MCF 10A (cell line): ENCODE data around the gene TTC39B. TPM values are rescaled to one million over a fixed set of nuclear protein-coding genes. Genes with fewer than 3 reads are reported as not detected.

Source experiments
- BruUV-seq: library from RNA; stranded (reverse); fragments of 400-500 nt; replicated peaks from 2 replicates; lab custom pipeline; 2021; lab: Mats Ljungman, UMichigan
- CTCF ChIA-PET: fragments of 300-600 bp; sonication (Branson Sonifier 250); formaldehyde crosslinking; extraction: SDS; loops from one replicate; lab custom pipeline; 2021; ENCODE audit warnings: antibody characterized with exemption, inconsistent platforms; lab: Yijun Ruan, JAX
- POLR2A ChIA-PET: fragments of 300-600, 350-650 bp; sonication (Branson Sonifier 250); formaldehyde crosslinking; extraction: SDS; loops from one replicate; lab custom pipeline; 2020; ENCODE audit warnings: antibody characterized with exemption, inconsistent platforms; lab: Yijun Ruan, JAX
- DNase-seq: peaks from one replicate; pipeline ENCODE4 v3.0.0-alpha.2; 2018; ENCODE audit not compliant: unreplicated experiment
- H3K27ac Mint-ChIP-seq: one replicate; pipeline ENCODE4 v1.8.0; 2022; ENCODE audit warnings: mild to moderate bottlenecking, low read depth, mixed read lengths; ENCODE audit not compliant: unreplicated experiment
- H3K27me3 Mint-ChIP-seq: one replicate; pipeline ENCODE4 v1.8.0; 2022; ENCODE audit warnings: mixed read lengths; ENCODE audit not compliant: insufficient read depth, unreplicated experiment
- H3K36me3 Mint-ChIP-seq: one replicate; pipeline ENCODE4 v1.8.0; 2022; ENCODE audit warnings: mild to moderate bottlenecking, moderate library complexity, mixed read lengths; ENCODE audit not compliant: insufficient read depth, unreplicated experiment
- H3K4me1 Mint-ChIP-seq: one replicate; pipeline ENCODE4 v1.8.0; 2022; ENCODE audit warnings: mixed read lengths; ENCODE audit not compliant: insufficient read depth, unreplicated experiment
- H3K4me3 Mint-ChIP-seq: one replicate; pipeline ENCODE4 v1.8.0; 2022; ENCODE audit warnings: mild to moderate bottlenecking, moderate library complexity, mixed read lengths; ENCODE audit not compliant: unreplicated experiment
- H3K9me3 Mint-ChIP-seq: one replicate; pipeline ENCODE4 v1.8.0; 2022; ENCODE audit warnings: mixed read lengths; ENCODE audit not compliant: unreplicated experiment
- intact Hi-C: fragments of 100-400 bp; cut with micrococcal nuclease; formaldehyde crosslinking; loops from 2 replicates; pipeline ENCODE4 v1.14.1; 2022
- total RNA-seq: library from RNA; stranded (reverse); gene quantifications from 2 replicates; pipeline ENCODE4 v1.2.3, GENCODE V29; 2022
- TF ChIP-seq, protein P1 (sequence below): fragments of 200-600 bp; IDR thresholded peaks from one replicate; pipeline ENCODE4 v1.8.0; 2022; ENCODE audit warnings: antibody characterized with exemption, mild to moderate bottlenecking; ENCODE audit not compliant: unreplicated experiment

Gene TTC39B
- total RNA-seq, 1 experiment from 2014 or later, result 22.8 TPM

- TF ChIP-seq, protein P1, sequence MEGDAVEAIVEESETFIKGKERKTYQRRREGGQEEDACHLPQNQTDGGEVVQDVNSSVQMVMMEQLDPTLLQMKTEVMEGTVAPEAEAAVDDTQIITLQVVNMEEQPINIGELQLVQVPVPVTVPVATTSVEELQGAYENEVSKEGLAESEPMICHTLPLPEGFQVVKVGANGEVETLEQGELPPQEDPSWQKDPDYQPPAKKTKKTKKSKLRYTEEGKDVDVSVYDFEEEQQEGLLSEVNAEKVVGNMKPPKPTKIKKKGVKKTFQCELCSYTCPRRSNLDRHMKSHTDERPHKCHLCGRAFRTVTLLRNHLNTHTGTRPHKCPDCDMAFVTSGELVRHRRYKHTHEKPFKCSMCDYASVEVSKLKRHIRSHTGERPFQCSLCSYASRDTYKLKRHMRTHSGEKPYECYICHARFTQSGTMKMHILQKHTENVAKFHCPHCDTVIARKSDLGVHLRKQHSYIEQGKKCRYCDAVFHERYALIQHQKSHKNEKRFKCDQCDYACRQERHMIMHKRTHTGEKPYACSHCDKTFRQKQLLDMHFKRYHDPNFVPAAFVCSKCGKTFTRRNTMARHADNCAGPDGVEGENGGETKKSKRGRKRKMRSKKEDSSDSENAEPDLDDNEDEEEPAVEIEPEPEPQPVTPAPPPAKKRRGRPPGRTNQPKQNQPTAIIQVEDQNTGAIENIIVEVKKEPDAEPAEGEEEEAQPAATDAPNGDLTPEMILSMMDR, result no peak
- Mint-ChIP-seq H3K36me3 (no peaks in the 10 kb centered on the region), H3K9me3 (no peaks in the 10 kb centered on the region), H3K27me3 (no peaks in the 10 kb centered on the region), H3K27ac (no peak overlapping the region), H3K4me3 (no peak overlapping the region), H3K4me1 (no peaks in the 10 kb centered on the region)
- no peak for DNase-seq
- ChIA-PET CTCF (interaction anchor here (1.7 kb wide), 2 partner anchors 8 to 28 kb away, joined by 4 to 5 read pairs; no protein-coding TSS in a partner anchor), POLR2A (no interaction called here)
- intact Hi-C loops, result no loop called here
- no TSS peak for BruUV-seq
These were observed 30.6 kb downstream of the TTC39B start for GRCh38 chr9:15276328-15276938.

DNA sequence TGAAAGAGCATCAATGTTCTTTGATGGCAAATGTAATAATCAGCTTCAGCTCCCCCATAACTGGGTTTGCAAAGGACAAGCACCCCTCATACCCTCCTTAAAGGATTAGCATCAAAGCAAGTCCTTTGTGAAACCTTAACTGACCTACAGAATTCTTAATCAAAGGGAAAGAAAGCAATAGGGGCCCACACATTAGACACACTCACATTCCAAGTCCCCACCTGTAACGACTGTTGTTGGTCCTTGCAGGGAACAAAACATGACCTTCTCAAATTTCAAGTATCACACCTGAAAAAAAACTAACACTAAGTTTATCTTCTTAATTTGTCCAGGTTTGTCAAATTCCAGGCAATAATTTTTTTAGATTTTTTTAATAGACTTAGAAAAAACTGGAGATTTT, 32.6 kb downstream of the TTC39B start:
- ChIA-PET POLR2A (interaction anchor here (0.7 kb wide), 1 partner anchor 116 kb away, joined by 3 read pairs; no protein-coding TSS in a partner anchor), CTCF (interaction anchor here (0.6 to 1.2 kb wide), 3 partner anchors 74 to 1161 kb away, joined by 3 to 4 read pairs (median 3); no protein-coding TSS in a partner anchor)
- TF ChIP-seq, protein P1, result no peak
- H3K36me3 Mint-ChIP-seq, result no peaks in the 10 kb centered on the region
- H3K4me3 Mint-ChIP-seq, result no peak overlapping the region
- no TSS peak for BruUV-seq
- no peaks in the 10 kb centered on the region for H3K27me3 Mint-ChIP-seq
- no peak for DNase-seq
- no peaks in the 10 kb centered on the region for H3K4me1 Mint-ChIP-seq
- intact Hi-C loops, result no loop called here
- no peaks in the 10 kb centered on the region for H3K9me3 Mint-ChIP-seq
- no peak overlapping the region for H3K27ac Mint-ChIP-seq

DNA sequence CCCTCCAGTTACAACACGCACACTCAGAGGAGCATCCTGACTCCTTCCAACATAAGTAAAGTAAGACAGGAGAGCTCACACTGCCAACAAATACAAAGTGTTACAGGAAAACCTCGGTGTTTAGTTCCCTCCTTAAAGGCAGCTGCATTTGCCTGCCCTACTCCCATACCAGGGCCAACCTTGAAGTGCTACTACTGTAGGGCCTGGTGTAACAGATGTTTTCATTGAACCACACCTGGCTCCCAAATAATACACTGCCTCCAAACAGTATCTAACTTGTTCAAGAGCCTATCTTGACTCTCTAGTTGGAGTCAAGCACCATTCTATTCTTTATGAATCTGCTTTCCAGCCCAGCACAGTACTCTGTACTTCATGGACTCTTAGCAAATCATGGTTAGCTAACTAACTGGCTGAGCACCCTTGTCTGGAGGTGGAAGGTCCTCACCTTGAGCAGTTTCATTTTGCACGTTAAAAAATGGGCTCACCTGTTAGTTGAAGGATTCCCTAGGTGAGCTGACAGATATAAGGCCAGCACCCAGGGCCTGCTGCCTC, 34.6 kb downstream of the TTC39B start:
- TF ChIP-seq, protein P1, result no peak
- intact Hi-C loops, result no loop called here
- Mint-ChIP-seq H3K27me3 (no peaks in the 10 kb centered on the region), H3K27ac (no peak overlapping the region), H3K36me3 (no peaks in the 10 kb centered on the region), H3K4me3 (no peak overlapping the region), H3K4me1 (peaks cover 5% of the 10 kb centered on the region), H3K9me3 (no peaks in the 10 kb centered on the region)
- CTCF ChIA-PET, result interaction anchor here (0.6 to 2.2 kb wide), 8 partner anchors 15 to 1140 kb away, joined by 3 to 11 read pairs (median 4); no protein-coding TSS in a partner anchor
- no peak for DNase-seq
- POLR2A ChIA-PET, result interaction anchor here (1.0 to 1.3 kb wide), 2 partner anchors 10 to 22 kb away, joined by 3 to 4 read pairs; no protein-coding TSS in a partner anchor
- no TSS peak for BruUV-seq

GRCh38 chr9:15271403-15271802, 35.6 kb downstream of the TTC39B start:
- no peaks in the 10 kb centered on the region for H3K27me3 Mint-ChIP-seq
- H3K27ac Mint-ChIP-seq, result no peak overlapping the region
- no TSS peak for BruUV-seq
- ChIA-PET CTCF (interaction anchor here (0.6 to 2.2 kb wide), 3 partner anchors 16 to 148 kb away, joined by 7 to 11 read pairs (median 7); no protein-coding TSS in a partner anchor), POLR2A (interaction anchor here (1.0 kb wide), 1 partner anchor 11 kb away, joined by 3 read pairs; no protein-coding TSS in a partner anchor)
- TF ChIP-seq, protein P1, result no peak
- no peak for DNase-seq
- H3K36me3 Mint-ChIP-seq, result no peaks in the 10 kb centered on the region
- peaks cover 5% of the 10 kb centered on the region for H3K4me1 Mint-ChIP-seq
- H3K4me3 Mint-ChIP-seq, result no peak overlapping the region
- intact Hi-C loops, result no loop called here
- H3K9me3 Mint-ChIP-seq, result no peaks in the 10 kb centered on the region
